ENCODE data around the gene SNRPA. TPM values are rescaled to one million over a fixed set of nuclear protein-coding genes. Genes with fewer than 3 reads are reported as not detected.

Gene SNRPA
- total and polyA plus RNA-seq, 2 of the 13 experiments (the other 11 are each of a cell fraction or from before 2014, with no cell fraction given): 59.6 to 162 TPM

GRCh38 chr19:40702337-40703012 is 48.5 kb upstream of the SNRPA start (continued):
- TF ChIP-seq GPBP1L1 (CRISPR knock-in tag; IDR thresholded peaks at IDR 0.05) (no peak), POLR2AphosphoS2 (IDR thresholded peaks at IDR 0.05; ENCODE audit: low read depth, low read length) (no peak), TRIM24 (CRISPR knock-in tag; IDR thresholded peaks at IDR 0.05) (no peak), ARID4A (CRISPR knock-in tag; IDR thresholded peaks at IDR 0.05; ENCODE audit: borderline replicate concordance) (peak; percentile 54; the same call in 1 of the 2 replicates), BCLAF1 (IDR thresholded peaks at IDR 0.05) (no peak), NONO (IDR thresholded peaks at IDR 0.05) (no peak), NONO (CRISPR knock-in tag; conservative IDR thresholded peaks at IDR 0.05) (no peak), SAP130 (CRISPR knock-in tag; IDR thresholded peaks at IDR 0.05; ENCODE audit: low read depth) (peak; percentile 36; the same call in 1 of the 2 replicates), ZBTB2 (CRISPR knock-in tag; IDR thresholded peaks at IDR 0.05; ENCODE audit: low read depth) (no peak), EP300 (IDR thresholded peaks at IDR 0.05; ENCODE audit: low read depth in 2 of 2, low read length in 2 of 2) (no peak), EP300 (CRISPR knock-in tag; IDR thresholded peaks at IDR 0.05; ENCODE audit: borderline replicate concordance) (no peak), SOX13 (IDR thresholded peaks at IDR 0.05) (no peak), SOX13 (CRISPR knock-in tag; conservative IDR thresholded peaks at IDR 0.05 in 1 of 2, IDR thresholded peaks at IDR 0.05 in 1 of 2) (no peak), CREBL2 (CRISPR knock-in tag; IDR thresholded peaks at IDR 0.05; ENCODE audit: borderline replicate concordance) (no peak), NR2C2 (CRISPR knock-in tag; IDR thresholded peaks at IDR 0.05; ENCODE audit: borderline replicate concordance) (no peak), THAP8 (CRISPR knock-in tag; IDR thresholded peaks at IDR 0.05; ENCODE audit: borderline replicate concordance) (no peak), ZFP82 (CRISPR knock-in tag; IDR thresholded peaks at IDR 0.05; ENCODE audit: borderline replicate concordance) (no peak), SRY (CRISPR knock-in tag; IDR thresholded peaks at IDR 0.05) (no peak)

Measured in HepG2 (cell line).